Lower leg skin (tissue), 4 donors: ENCODE data around the gene ROPN1B. TPM values are rescaled to one million over a fixed set of nuclear protein-coding genes. Genes with fewer than 3 reads are reported as not detected.
"Not testable (repeated sequence)": the region's sequence is repeated elsewhere in the genome, so short reads cannot be mapped to it uniquely, and the experiment has no call there.

Source experiments
- DNase-seq, 2 donors: peaks; one replicate each; pipeline ENCODE4 v3.0.0-alpha.2; 2019; ENCODE audit warnings: low spot score in 2 of 2
- H3K4me3 ChIP-seq: fragments of 200-600 bp; sonication (generic); 2 replicates; pipeline ENCODE4 v1.5.1; 2017; ENCODE audit warnings: mild to moderate bottlenecking, low read depth; ENCODE audit not compliant: poor library complexity, severe bottlenecking
- WGBS, 2 donors: methylation state at CpG; one replicate each; pipeline ENCODE4 v1.1.5; 2018; 5-methylcytosine and 5-hydroxymethylcytosine counted together
- intact Hi-C: fragments of 100-400 bp; cut with DNase I; formaldehyde crosslinking; loops from one replicate; pipeline ENCODE4 v1.15.0; 2023; ENCODE audit warnings: low total_unique reads
- total RNA-seq, 4 donors: library from RNA; depleted of rRNA; stranded (reverse); fragments of >200 nt; gene quantifications; one replicate each; pipeline ENCODE4 v1.1.0, GENCODE V29; 2016

ROPN1B gene
- 10 to 100 TPM in 2 of 4 donors, 1 to 10 TPM in 2; 4.0 to 19.9 (median 10.0) TPM for total RNA-seq

GRCh38 chr3:125968701-125969592 is at the start of gene ROPN1B:
Gene ROPN1B (plus strand): TSS chr3:125969178. CDS start chr3:125972055, 2,877 bp downstream.
- WGBS, 2 donors = 8 to 12% methylated on average over 2 to 4 of the region's 50 CpGs
- intact Hi-C loops, H3K4me3 ChIP-seq, DNase-seq: not testable (repeated sequence)

GRCh38 chr3:125920191-125920590 is 48.8 kb upstream of the ROPN1B start:
- WGBS, 2 donors = 79 to 82% methylated on average over 10 of the region's 10 CpGs
- H3K4me3 ChIP-seq, intact Hi-C loops: not testable (repeated sequence)
- DNase-seq = peak in 1 of 2 donors; percentile 72

GRCh38 chr3:125920751-125921279 is 48.2 kb upstream of the ROPN1B start:
- intact Hi-C loops, H3K4me3 ChIP-seq: not testable (repeated sequence)
- peak in 1 of 2 donors; percentile 68 for DNase-seq
- WGBS, 2 donors = 87 to 90% methylated on average over 14 of the region's 14 CpGs

- peak in 1 of 2 donors; percentile 85 for DNase-seq
- H3K4me3 ChIP-seq, intact Hi-C loops: not testable (repeated sequence)
- 39 to 49% methylated on average over 5 of the region's 5 CpGs for WGBS, 2 donors
Measured at GRCh38 chr3:125921712-125922111, 47.3 kb upstream of the ROPN1B start.

GRCh38 chr3:125923324-125924115 is 45.5 kb upstream of the ROPN1B start:
- 94 to 95% methylated on average over 15 to 16 of the region's 16 CpGs for WGBS, 2 donors
- intact Hi-C loops, H3K4me3 ChIP-seq: not testable (repeated sequence)
- peak in 1 of 2 donors; percentile 50 for DNase-seq

- intact Hi-C loops, H3K4me3 ChIP-seq: not testable (repeated sequence)
- 76 to 79% methylated on average over 9 of the region's 9 CpGs for WGBS, 2 donors
- peak in 1 of 2 donors; percentile 49 for DNase-seq
Measured at GRCh38 chr3:125924276-125924675, 44.7 kb upstream of the ROPN1B start.

GRCh38 chr3:125925727-125926126 is 43.3 kb upstream of the ROPN1B start:
- WGBS, 2 donors = 89 to 98% methylated on average over 12 of the region's 13 CpGs
- intact Hi-C loops, H3K4me3 ChIP-seq: not testable (repeated sequence)
- DNase-seq = peak in 1 of 2 donors; percentile 54

GRCh38 chr3:125928771-125929545 is 40.0 kb upstream of the ROPN1B start:
- 44 to 53% methylated on average over 22 of the region's 22 CpGs for WGBS, 2 donors
- intact Hi-C loops, H3K4me3 ChIP-seq: not testable (repeated sequence)
- peak in 1 of 2 donors; percentile 89 for DNase-seq

GRCh38 chr3:125929765-125930164 is 39.2 kb upstream of the ROPN1B start:
- WGBS, 2 donors = 31 to 32% methylated on average over 5 of the region's 5 CpGs
- peak in 1 of 2 donors; percentile 40 for DNase-seq
- intact Hi-C loops, H3K4me3 ChIP-seq: not testable (repeated sequence)

GRCh38 chr3:125931355-125931880 is 37.6 kb upstream of the ROPN1B start:
- 57 to 79% methylated on average over 7 to 11 of the region's 14 CpGs for WGBS, 2 donors
- intact Hi-C loops, H3K4me3 ChIP-seq: not testable (repeated sequence)
- DNase-seq = peak in 1 of 2 donors; percentile 50

- intact Hi-C loops, H3K4me3 ChIP-seq: not testable (repeated sequence)
- DNase-seq = peak in 1 of 2 donors; percentile 63
- 75 to 83% methylated on average over 7 to 13 of the region's 17 CpGs for WGBS, 2 donors
Measured at GRCh38 chr3:125933397-125934173, 35.4 kb upstream of the ROPN1B start.

GRCh38 chr3:125935252-125935874 is 33.6 kb upstream of the ROPN1B start:
- H3K4me3 ChIP-seq, intact Hi-C loops: not testable (repeated sequence)

More at GRCh38 chr3:125935252-125935874, 33.6 kb upstream of the ROPN1B start:
- not testable (repeated sequence) for DNase-seq
- 80 to 85% methylated on average over 10 of the region's 10 CpGs for WGBS, 2 donors
